Skeletal muscle tissue (tissue), 4 donors: ENCODE data around the gene PRKCA. TPM values are rescaled to one million over a fixed set of nuclear protein-coding genes. Genes with fewer than 3 reads are reported as not detected.

Experiments
- H3K27ac ChIP-seq: one replicate; pipeline ENCODE4 v1.7.0; 2013; ENCODE audit warnings: mild to moderate bottlenecking, low read depth, low read length, inconsistent platforms
- H3K27me3 ChIP-seq, 3 donors: one replicate each; pipeline ENCODE4 v1.7.0; 2013; ENCODE audit warnings: low read length in 3 of 3; ENCODE audit not compliant: control insufficient read depth in 3 of 3, insufficient read depth in 3 of 3
- H3K36me3 ChIP-seq, 3 donors: one replicate each; pipeline ENCODE4 v1.7.0; 2013; ENCODE audit warnings: low read length in 3 of 3; ENCODE audit not compliant: control insufficient read depth in 3 of 3, insufficient read depth in 3 of 3
- H3K4me1 ChIP-seq, 3 donors: one replicate each; pipeline ENCODE4 v1.7.0; 2013; ENCODE audit warnings: low read length in 3 of 3, mild to moderate bottlenecking in 3 of 3; ENCODE audit not compliant: control insufficient read depth in 3 of 3, insufficient read depth in 3 of 3
- H3K4me3 ChIP-seq, 3 donors: one replicate each; pipeline ENCODE4 v1.7.0; 2013; ENCODE audit warnings: low read length in 3 of 3
- H3K9ac ChIP-seq, 3 donors: one replicate each; pipeline ENCODE4 v1.7.0; 2013; ENCODE audit warnings: low read length in 3 of 3, mild to moderate bottlenecking in 3 of 3, moderate library complexity in 2 of 3, low read depth in 1 of 3
- H3K9me3 ChIP-seq, 3 donors: one replicate each; pipeline ENCODE4 v1.7.0; 2013; ENCODE audit warnings: low read length in 3 of 3; ENCODE audit not compliant: control insufficient read depth in 3 of 3
- total RNA-seq: library from RNA; depleted of rRNA; stranded (reverse); fragments of >200 nt; gene quantifications from one replicate; pipeline ENCODE4 v1.2.3, GENCODE V29; 2014
- donor health status: Osteomylitis.

Gene PRKCA
- total RNA-seq, 1 donor from 2014 or later: 2.1 TPM

- H3K36me3 ChIP-seq: peaks cover 0 to 2% (median 0%) of the 10 kb centered on the region in 3 donors
- H3K9ac ChIP-seq: no peak overlapping the region
- peaks cover 3 to 38% (median 17%) of the 10 kb centered on the region in 3 donors for H3K4me1 ChIP-seq
- H3K27ac ChIP-seq: no peak overlapping the region
- no peaks in the 10 kb centered on the region for H3K9me3 ChIP-seq
- peak overlapping the region in 1 of 3 donors; percentile 15 for H3K4me3 ChIP-seq
- H3K27me3 ChIP-seq: no peaks in the 10 kb centered on the region
Observed at GRCh38 chr17:66791347-66791746, 488.9 kb downstream of the PRKCA start.

- Histone ChIP-seq H3K27ac (no peak overlapping the region), H3K9me3 (no peaks in the 10 kb centered on the region), H3K27me3 (no peaks in the 10 kb centered on the region), H3K36me3 (peaks cover 0 to 6% (median 0%) of the 10 kb centered on the region in 3 donors), H3K4me3 (no peak overlapping the region), H3K9ac (no peak overlapping the region), H3K4me1 (peaks cover 3 to 27% (median 7%) of the 10 kb centered on the region in 3 donors)
Observed at GRCh38 chr17:66793814-66794213, 491.4 kb downstream of the PRKCA start.

GRCh38 chr17:66795486-66795885 lies 493.1 kb downstream of the PRKCA start:
- H3K27me3 ChIP-seq: no peaks in the 10 kb centered on the region
- H3K9ac ChIP-seq: no peak overlapping the region
- peaks cover 0 to 13% (median 2%) of the 10 kb centered on the region in 3 donors for H3K4me1 ChIP-seq
- no peak overlapping the region for H3K4me3 ChIP-seq
- no peaks in the 10 kb centered on the region for H3K9me3 ChIP-seq
- H3K27ac ChIP-seq: no peak overlapping the region
- peaks cover 0 to 6% (median 0%) of the 10 kb centered on the region in 3 donors for H3K36me3 ChIP-seq

GRCh38 chr17:66799849-66800537 lies 497.6 kb downstream of the PRKCA start:
- Histone ChIP-seq H3K4me3 (no peak overlapping the region), H3K9me3 (no peaks in the 10 kb centered on the region), H3K27ac (no peak overlapping the region), H3K36me3 (peaks cover 0 to 6% (median 0%) of the 10 kb centered on the region in 3 donors), H3K27me3 (no peaks in the 10 kb centered on the region), H3K4me1 (no peaks in the 10 kb centered on the region), H3K9ac (no peak overlapping the region)

DNA sequence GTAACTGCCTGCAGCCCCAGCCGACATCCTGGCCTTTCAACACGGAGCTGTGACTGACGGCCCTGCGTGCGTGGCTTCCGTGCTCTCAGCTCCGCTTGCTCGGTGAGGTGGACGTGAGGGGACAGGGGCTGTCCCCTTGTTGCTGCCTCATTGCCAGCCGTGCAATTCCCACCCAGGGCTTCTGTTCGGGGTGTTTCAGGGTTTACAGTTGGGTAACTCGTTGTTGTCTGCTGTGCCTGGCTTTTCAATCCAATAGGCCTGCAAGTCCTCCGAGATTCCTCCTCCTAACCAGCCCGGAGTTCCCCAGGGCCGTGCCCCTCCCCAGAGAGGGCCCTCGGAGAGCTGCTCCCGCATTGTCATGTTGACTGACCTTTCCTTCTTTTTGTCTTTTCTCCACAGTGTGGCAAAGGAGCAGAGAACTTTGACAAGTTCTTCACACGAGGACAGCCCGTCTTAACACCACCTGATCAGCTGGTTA lies 501.1 kb downstream of the PRKCA start:
- Histone ChIP-seq H3K27me3 (no peaks in the 10 kb centered on the region), H3K9ac (no peak overlapping the region), H3K4me3 (no peak overlapping the region), H3K27ac (no peak overlapping the region), H3K4me1 (no peaks in the 10 kb centered on the region), H3K9me3 (no peaks in the 10 kb centered on the region), H3K36me3 (peaks cover 0 to 2% (median 0%) of the 10 kb centered on the region in 3 donors)

- H3K27ac ChIP-seq: no peak overlapping the region
- H3K4me3 ChIP-seq: no peak overlapping the region
- peaks cover 0 to 2% (median 0%) of the 10 kb centered on the region in 3 donors for H3K36me3 ChIP-seq
- no peaks in the 10 kb centered on the region for H3K27me3 ChIP-seq
- no peaks in the 10 kb centered on the region for H3K9me3 ChIP-seq
- no peaks in the 10 kb centered on the region for H3K4me1 ChIP-seq
- no peak overlapping the region for H3K9ac ChIP-seq
Observed at GRCh38 chr17:66805567-66805966, 503.2 kb downstream of the PRKCA start.

DNA sequence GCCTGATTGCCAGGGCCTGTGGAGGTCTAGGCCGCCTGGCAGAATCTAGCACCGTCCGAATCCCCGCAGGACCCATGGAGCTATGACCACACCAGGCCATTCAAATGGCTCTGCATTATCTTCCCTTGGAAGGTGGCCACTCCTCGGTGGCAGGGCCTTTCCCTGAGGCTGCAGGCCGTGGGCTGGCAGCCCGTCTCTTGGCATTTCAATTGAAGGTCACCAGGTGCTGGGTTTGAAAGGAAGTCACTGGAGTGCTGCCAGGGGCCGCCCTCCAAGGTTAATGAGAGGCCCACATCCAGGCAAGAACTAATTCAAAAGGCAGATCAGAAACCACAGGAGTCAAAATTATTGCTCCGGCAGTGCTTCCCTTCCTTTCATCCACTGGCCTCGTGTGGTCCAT lies 504.8 kb downstream of the PRKCA start:
- Histone ChIP-seq H3K9me3 (no peaks in the 10 kb centered on the region), H3K4me3 (no peak overlapping the region), H3K9ac (no peak overlapping the region), H3K4me1 (no peaks in the 10 kb centered on the region), H3K36me3 (peaks cover 0 to 2% (median 0%) of the 10 kb centered on the region in 3 donors), H3K27me3 (peaks cover 0 to under 1% (median 0%) of the 10 kb centered on the region in 3 donors), H3K27ac (no peak overlapping the region)

- no peaks in the 10 kb centered on the region for H3K36me3 ChIP-seq
- H3K9me3 ChIP-seq: no peaks in the 10 kb centered on the region
- peaks cover 0 to 6% (median 3%) of the 10 kb centered on the region in 3 donors for H3K27me3 ChIP-seq
- no peak overlapping the region for H3K27ac ChIP-seq
- H3K9ac ChIP-seq: no peak overlapping the region
- no peak overlapping the region for H3K4me3 ChIP-seq
- H3K4me1 ChIP-seq: no peaks in the 10 kb centered on the region
Observed at GRCh38 chr17:66809408-66809807, 507.0 kb downstream of the PRKCA start.

- Histone ChIP-seq H3K4me3 (no peak overlapping the region), H3K27ac (no peak overlapping the region), H3K36me3 (no peaks in the 10 kb centered on the region), H3K9me3 (no peaks in the 10 kb centered on the region), H3K9ac (no peak overlapping the region), H3K4me1 (no peaks in the 10 kb centered on the region), H3K27me3 (peaks cover 0 to 6% (median 4%) of the 10 kb centered on the region in 3 donors)
Observed at GRCh38 chr17:66810951-66811682, 508.7 kb downstream of the PRKCA start.

DNA sequence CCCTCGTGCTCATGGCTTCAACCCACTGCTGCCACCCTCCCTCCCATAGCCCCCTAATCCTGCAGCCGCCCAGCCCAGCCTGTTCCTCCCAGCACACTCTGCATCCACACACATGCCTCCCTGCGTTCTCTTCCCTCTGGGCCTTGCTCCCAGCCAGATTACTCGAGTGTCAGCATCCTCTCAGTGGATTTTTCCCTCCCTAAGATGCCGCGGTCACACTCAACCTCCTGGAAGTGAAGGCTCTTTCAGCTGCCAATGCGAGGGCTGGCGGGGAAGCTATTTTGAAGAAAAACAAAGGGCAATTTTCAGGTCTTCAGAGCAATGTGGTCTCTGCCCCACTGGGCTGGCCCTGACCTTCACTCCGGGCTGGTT lies 509.3 kb downstream of the PRKCA start:
- no peak overlapping the region for H3K4me3 ChIP-seq
- no peaks in the 10 kb centered on the region for H3K4me1 ChIP-seq
- H3K27ac ChIP-seq: no peak overlapping the region
- H3K27me3 ChIP-seq: peaks cover 0 to 6% (median 4%) of the 10 kb centered on the region in 3 donors
- no peaks in the 10 kb centered on the region for H3K36me3 ChIP-seq
- H3K9ac ChIP-seq: no peak overlapping the region
- H3K9me3 ChIP-seq: no peaks in the 10 kb centered on the region
